OCI-LY7 (cell line): ENCODE measurements around the gene DNAJC1.

ENCODE experiments used
- EZH2phosphoT487 ChIP-seq: fragments of 200-600 bp; sonication (generic); IDR thresholded peaks from 2 replicates; pipeline ENCODE4 v1.6.1; 2018; ENCODE audit warnings: low read depth, borderline replicate concordance, mild to moderate bottlenecking, mixed run types, antibody characterized with exemption, low read length, moderate library complexity, mixed read lengths
- TF ChIP-seq, protein P1 (sequence below): fragments of 200-600 bp; sonication (generic); conservative IDR thresholded peaks from 2 replicates; pipeline ENCODE4 v1.5.1; 2014; ENCODE audit warnings: mild to moderate bottlenecking, antibody characterized with exemption, low read length, moderate library complexity, mixed read lengths

DNA sequence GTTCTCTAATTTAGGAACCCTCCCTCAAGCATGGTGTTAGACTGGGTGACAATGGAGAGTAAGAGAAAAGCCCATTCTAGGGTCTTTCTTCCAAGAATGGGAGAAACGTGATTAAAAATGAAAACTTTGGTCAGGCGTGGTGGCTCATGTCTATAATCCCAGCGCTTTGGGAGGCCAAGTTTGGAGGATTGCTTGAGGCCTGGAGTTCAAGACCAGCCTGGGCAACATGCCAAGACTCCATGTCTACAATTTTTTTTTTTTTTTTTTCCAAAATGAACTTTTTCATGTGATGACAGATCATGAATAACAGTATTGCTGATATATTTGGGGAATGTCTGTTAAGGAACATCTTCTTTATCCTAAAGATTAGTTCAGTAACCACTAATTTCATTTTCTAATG, 274.9 kb downstream of the DNAJC1 start:
- TF ChIP-seq, protein P1, sequence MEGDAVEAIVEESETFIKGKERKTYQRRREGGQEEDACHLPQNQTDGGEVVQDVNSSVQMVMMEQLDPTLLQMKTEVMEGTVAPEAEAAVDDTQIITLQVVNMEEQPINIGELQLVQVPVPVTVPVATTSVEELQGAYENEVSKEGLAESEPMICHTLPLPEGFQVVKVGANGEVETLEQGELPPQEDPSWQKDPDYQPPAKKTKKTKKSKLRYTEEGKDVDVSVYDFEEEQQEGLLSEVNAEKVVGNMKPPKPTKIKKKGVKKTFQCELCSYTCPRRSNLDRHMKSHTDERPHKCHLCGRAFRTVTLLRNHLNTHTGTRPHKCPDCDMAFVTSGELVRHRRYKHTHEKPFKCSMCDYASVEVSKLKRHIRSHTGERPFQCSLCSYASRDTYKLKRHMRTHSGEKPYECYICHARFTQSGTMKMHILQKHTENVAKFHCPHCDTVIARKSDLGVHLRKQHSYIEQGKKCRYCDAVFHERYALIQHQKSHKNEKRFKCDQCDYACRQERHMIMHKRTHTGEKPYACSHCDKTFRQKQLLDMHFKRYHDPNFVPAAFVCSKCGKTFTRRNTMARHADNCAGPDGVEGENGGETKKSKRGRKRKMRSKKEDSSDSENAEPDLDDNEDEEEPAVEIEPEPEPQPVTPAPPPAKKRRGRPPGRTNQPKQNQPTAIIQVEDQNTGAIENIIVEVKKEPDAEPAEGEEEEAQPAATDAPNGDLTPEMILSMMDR, result no peak
- no peak for TF ChIP-seq EZH2phosphoT487
